Measurements from ENCODE around the gene OR2A12.
"Not testable (repeated sequence)": the region's sequence is repeated elsewhere in the genome, so short reads cannot be mapped to it uniquely, and the experiment has no call there.

OR2A12 gene

DNA sequence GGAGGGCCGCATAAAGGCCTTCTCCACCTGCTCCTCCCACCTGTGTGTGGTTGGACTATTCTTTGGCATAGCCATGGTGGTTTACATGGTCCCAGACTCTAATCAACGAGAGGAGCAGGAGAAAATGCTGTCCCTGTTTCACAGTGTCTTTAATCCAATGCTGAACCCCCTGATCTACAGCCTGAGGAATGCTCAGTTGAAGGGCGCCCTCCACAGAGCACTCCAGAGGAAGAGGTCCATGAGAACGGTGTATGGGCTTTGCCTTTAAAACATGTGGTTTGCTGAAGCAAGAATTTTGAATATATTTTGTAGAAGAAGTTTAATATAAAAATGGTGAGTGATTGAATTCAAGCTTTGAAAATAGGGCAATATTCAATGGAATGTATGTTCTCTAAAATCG, 24.2 kb downstream of the OR2A12 start:
- Histone ChIP-seq H3K9me3 (ENCODE audit: control insufficient read depth in 5 of 5, low read length in 5 of 5) (no peaks in the 10 kb centered on the region), H3K9ac (ENCODE audit: low read length in 5 of 5) (no peak overlapping the region), H3K36me3 (ENCODE audit: control insufficient read depth in 5 of 5, insufficient read depth in 5 of 5, low read length in 5 of 5) (no peaks in the 10 kb centered on the region), H3K4me1 (ENCODE audit: control insufficient read depth in 5 of 5, insufficient read depth in 5 of 5, low read length in 5 of 5) (no peaks in the 10 kb centered on the region), H3K4me3 (ENCODE audit: low read depth in 1 of 5, low read length in 5 of 5) (no peak overlapping the region), H3K27ac (ENCODE audit: low read depth, low read length) (no peak overlapping the region), H3K27me3 (ENCODE audit: control insufficient read depth in 5 of 5, insufficient read depth in 4 of 5, low read length in 5 of 5) (no peaks in the 10 kb centered on the region)

DNA sequence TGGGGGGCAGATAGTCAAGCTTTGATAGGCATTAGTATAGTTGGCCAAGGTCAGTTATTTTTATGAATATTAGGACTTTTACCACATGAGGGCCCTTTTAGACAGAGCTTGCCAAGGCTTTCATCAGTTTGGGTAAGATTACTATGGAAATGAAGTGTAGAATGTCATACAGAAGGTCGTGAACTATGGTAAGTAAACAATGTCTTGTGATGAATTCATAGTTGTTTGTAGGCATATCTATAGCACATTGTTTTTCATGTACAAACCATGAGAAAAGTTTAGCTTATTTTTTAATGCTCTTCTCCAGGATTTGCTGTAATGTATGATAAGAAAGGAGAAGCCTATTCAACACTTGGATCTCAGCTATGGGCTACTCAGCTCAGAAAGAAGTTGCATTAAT, 27.6 kb downstream of the OR2A12 start:
- Histone ChIP-seq H3K4me1 (ENCODE audit: control insufficient read depth in 5 of 5, insufficient read depth in 5 of 5, low read length in 5 of 5) (no peaks in the 10 kb centered on the region), H3K27ac (ENCODE audit: low read depth, low read length) (no peak overlapping the region), H3K36me3 (ENCODE audit: control insufficient read depth in 5 of 5, insufficient read depth in 5 of 5, low read length in 5 of 5) (no peaks in the 10 kb centered on the region), H3K4me3 (ENCODE audit: low read depth in 1 of 5, low read length in 5 of 5) (no peak overlapping the region), H3K9me3 (ENCODE audit: control insufficient read depth in 5 of 5, low read length in 5 of 5) (no peaks in the 10 kb centered on the region), H3K9ac (ENCODE audit: low read length in 5 of 5) (no peak overlapping the region), H3K27me3 (ENCODE audit: control insufficient read depth in 5 of 5, insufficient read depth in 4 of 5, low read length in 5 of 5) (no peaks in the 10 kb centered on the region)

- Histone ChIP-seq H3K36me3 (ENCODE audit: control insufficient read depth in 5 of 5, insufficient read depth in 5 of 5, low read length in 5 of 5) (no peaks in the 10 kb centered on the region), H3K9ac (ENCODE audit: low read length in 5 of 5) (no peak overlapping the region), H3K9me3 (ENCODE audit: control insufficient read depth in 5 of 5, low read length in 5 of 5) (no peaks in the 10 kb centered on the region), H3K4me3 (ENCODE audit: low read depth in 1 of 5, low read length in 5 of 5) (no peak overlapping the region), H3K27me3 (ENCODE audit: control insufficient read depth in 5 of 5, insufficient read depth in 4 of 5, low read length in 5 of 5) (no peaks in the 10 kb centered on the region), H3K4me1 (ENCODE audit: control insufficient read depth in 5 of 5, insufficient read depth in 5 of 5, low read length in 5 of 5) (no peaks in the 10 kb centered on the region), H3K27ac (ENCODE audit: low read depth, low read length) (no peak overlapping the region)
Observed at GRCh38 chr7:144118341-144118740, 32.3 kb downstream of the OR2A12 start.

DNA sequence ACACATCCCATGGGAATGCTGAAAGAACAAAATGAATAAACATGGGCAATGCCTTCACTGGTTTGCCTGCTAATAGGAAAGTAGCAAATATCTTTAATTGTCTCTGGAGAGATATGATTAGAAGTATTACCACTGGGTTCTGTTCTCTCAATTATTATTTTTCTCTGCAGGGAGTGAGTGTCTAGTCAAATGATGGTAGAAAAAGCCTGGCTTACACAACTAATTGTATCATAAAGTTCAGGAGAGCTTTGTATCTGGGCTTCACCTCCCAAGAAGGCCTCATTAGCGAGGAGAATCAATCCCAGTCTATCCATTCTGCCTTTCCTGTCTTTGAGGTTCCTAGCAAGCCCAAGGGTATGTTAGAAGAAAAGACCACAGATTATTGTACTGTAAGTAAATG, 36.8 kb downstream of the OR2A12 start, which contains the start of gene OR2A14:
Gene OR2A14, plus strand, starts transcription at position 301 of the 400 bp plus-strand sequence. CDS start 5,937 bp downstream, outside the sequence.
- Histone ChIP-seq H3K27ac (ENCODE audit: low read depth, low read length) (no peak within 1 kb of the TSS), H3K4me3 (ENCODE audit: low read depth in 1 of 5, low read length in 5 of 5) (no peak within 1 kb of the TSS), H3K9me3 (ENCODE audit: control insufficient read depth in 5 of 5, low read length in 5 of 5) (no peaks in the 10 kb centered on the region), H3K9ac (ENCODE audit: low read length in 5 of 5) (no peak within 1 kb of the TSS), H3K36me3 (ENCODE audit: control insufficient read depth in 5 of 5, insufficient read depth in 5 of 5, low read length in 5 of 5) (no peaks in the 10 kb centered on the region), H3K27me3 (ENCODE audit: control insufficient read depth in 5 of 5, insufficient read depth in 4 of 5, low read length in 5 of 5) (no peaks in the 10 kb centered on the region), H3K4me1 (ENCODE audit: control insufficient read depth in 5 of 5, insufficient read depth in 5 of 5, low read length in 5 of 5) (no peaks in the 10 kb centered on the region)

DNA sequence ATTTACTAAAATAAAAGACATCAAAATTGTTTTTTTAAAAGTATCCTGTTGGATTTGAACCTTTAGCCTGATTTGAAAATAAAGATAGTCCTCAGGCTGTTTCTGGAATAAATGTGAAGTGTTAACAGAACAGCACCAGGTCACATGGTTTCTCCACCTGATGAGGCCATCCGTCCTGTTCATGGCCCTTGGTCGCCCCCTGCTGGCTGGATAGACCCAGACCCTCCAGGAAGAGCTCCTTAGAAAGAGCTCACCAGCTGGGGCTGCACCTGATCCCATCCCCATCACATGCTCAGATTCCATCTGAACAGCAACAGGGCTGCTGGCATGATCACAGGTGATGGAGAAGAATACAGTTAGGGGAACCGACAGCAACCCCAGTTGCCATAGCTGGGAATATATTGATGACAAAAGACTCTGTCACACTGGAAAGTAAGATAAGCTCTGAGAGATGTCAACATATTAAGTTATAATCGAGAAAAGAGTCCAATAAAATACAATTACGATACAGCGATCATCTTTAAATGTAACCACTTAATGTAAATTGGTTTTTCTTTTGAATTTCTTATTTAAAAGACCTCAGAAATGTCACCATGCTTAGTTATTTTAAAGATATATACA, 41.7 kb downstream of the OR2A12 start:
- Histone ChIP-seq H3K27ac (ENCODE audit: low read depth, low read length) (no peak overlapping the region), H3K9me3 (ENCODE audit: control insufficient read depth in 5 of 5, low read length in 5 of 5) (no peaks in the 10 kb centered on the region), H3K9ac (ENCODE audit: low read length in 5 of 5) (no peak overlapping the region), H3K36me3 (ENCODE audit: control insufficient read depth in 5 of 5, insufficient read depth in 5 of 5, low read length in 5 of 5) (no peaks in the 10 kb centered on the region), H3K4me3 (ENCODE audit: low read depth in 1 of 5, low read length in 5 of 5) (no peak overlapping the region), H3K4me1 (ENCODE audit: control insufficient read depth in 5 of 5, insufficient read depth in 5 of 5, low read length in 5 of 5) (no peaks in the 10 kb centered on the region), H3K27me3 (ENCODE audit: control insufficient read depth in 5 of 5, insufficient read depth in 4 of 5, low read length in 5 of 5) (no peaks in the 10 kb centered on the region)

GRCh38 chr7:144129601-144130000, 43.5 kb downstream of the OR2A12 start:
- H3K9me3 ChIP-seq (ENCODE audit: control insufficient read depth in 5 of 5, low read length in 5 of 5); H3K27me3 ChIP-seq (ENCODE audit: control insufficient read depth in 5 of 5, insufficient read depth in 4 of 5, low read length in 5 of 5); H3K27ac ChIP-seq (ENCODE audit: low read depth, low read length); H3K4me1 ChIP-seq (ENCODE audit: control insufficient read depth in 5 of 5, insufficient read depth in 5 of 5, low read length in 5 of 5); H3K36me3 ChIP-seq (ENCODE audit: control insufficient read depth in 5 of 5, insufficient read depth in 5 of 5, low read length in 5 of 5); H3K9ac ChIP-seq (ENCODE audit: low read length in 5 of 5); H3K4me3 ChIP-seq (ENCODE audit: low read depth in 1 of 5, low read length in 5 of 5): not testable (repeated sequence)

DNA sequence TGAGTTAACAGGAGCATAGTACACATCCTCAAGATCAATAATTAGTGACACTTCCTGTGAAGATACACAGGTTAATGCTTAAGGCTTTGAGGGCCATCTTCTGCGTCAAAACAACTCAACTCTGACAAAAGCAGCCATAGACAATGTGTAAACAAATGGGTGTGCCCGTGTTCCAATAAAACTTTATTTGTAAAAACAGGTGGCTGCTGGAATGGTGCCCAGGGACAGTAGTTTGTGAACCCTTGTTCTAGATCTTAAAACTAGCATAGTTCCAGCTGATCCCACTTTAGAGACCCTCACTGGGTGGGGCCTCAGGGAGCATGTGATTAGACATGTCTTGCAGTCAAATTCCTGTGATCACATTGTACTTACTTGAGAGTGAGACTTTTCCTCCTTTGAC, 44.7 kb downstream of the OR2A12 start:
- H3K9me3 ChIP-seq (ENCODE audit: control insufficient read depth in 5 of 5, low read length in 5 of 5) = no peaks in the 10 kb centered on the region
- no peak overlapping the region for H3K9ac ChIP-seq (ENCODE audit: low read length in 5 of 5)
- no peak overlapping the region for H3K4me3 ChIP-seq (ENCODE audit: low read depth in 1 of 5, low read length in 5 of 5)
- no peak overlapping the region for H3K27ac ChIP-seq (ENCODE audit: low read depth, low read length)
- H3K27me3 ChIP-seq (ENCODE audit: control insufficient read depth in 5 of 5, insufficient read depth in 4 of 5, low read length in 5 of 5) = no peaks in the 10 kb centered on the region
- no peaks in the 10 kb centered on the region for H3K4me1 ChIP-seq (ENCODE audit: control insufficient read depth in 5 of 5, insufficient read depth in 5 of 5, low read length in 5 of 5)
- no peaks in the 10 kb centered on the region for H3K36me3 ChIP-seq (ENCODE audit: control insufficient read depth in 5 of 5, insufficient read depth in 5 of 5, low read length in 5 of 5)

DNA sequence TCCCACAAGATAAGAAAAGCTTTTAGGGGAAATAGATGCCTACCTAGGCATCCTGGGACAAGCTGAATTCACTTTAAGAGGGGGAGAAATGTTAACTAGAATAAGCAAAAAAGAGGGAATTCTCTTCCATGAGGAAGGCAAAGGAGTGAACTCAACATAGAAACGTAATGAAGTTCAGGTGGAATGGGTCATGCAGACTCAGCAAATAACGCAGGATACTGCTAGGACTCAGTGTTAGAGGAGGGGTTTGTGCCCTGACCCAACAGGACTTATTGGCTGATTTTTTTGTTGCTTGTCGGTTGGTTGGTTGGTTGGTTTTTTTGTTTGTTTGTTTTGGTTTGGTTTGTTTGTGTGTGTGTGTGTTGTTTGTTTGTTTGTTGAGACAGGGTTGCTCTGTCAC, 46.2 kb downstream of the OR2A12 start:
- no peak overlapping the region for H3K4me3 ChIP-seq (ENCODE audit: low read depth in 1 of 5, low read length in 5 of 5)
- H3K9ac ChIP-seq (ENCODE audit: low read length in 5 of 5) = no peak overlapping the region
- H3K27ac ChIP-seq (ENCODE audit: low read depth, low read length) = no peak overlapping the region
- no peaks in the 10 kb centered on the region for H3K27me3 ChIP-seq (ENCODE audit: control insufficient read depth in 5 of 5, insufficient read depth in 4 of 5, low read length in 5 of 5)
- H3K4me1 ChIP-seq (ENCODE audit: control insufficient read depth in 5 of 5, insufficient read depth in 5 of 5, low read length in 5 of 5) = no peaks in the 10 kb centered on the region
- no peaks in the 10 kb centered on the region for H3K36me3 ChIP-seq (ENCODE audit: control insufficient read depth in 5 of 5, insufficient read depth in 5 of 5, low read length in 5 of 5)
- no peaks in the 10 kb centered on the region for H3K9me3 ChIP-seq (ENCODE audit: control insufficient read depth in 5 of 5, low read length in 5 of 5)

DNA sequence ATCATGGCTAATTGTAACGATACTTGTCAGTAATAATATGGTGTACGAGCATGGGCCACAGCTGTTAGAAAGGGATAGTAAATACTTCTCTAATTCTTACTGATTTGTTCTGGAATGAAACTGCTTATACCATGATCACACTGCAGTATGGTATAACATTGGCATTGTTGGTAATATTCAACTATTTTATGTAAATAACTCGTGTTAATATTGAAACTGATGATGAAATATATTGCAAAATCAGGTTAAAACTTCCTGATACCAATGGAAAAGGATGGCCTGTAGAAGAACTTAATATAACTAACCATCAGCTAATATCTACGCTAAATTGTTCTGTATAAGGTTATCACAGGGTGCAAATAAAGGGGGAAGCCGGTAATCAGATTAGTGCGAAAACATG, 47.2 kb downstream of the OR2A12 start:
- Histone ChIP-seq H3K9ac (ENCODE audit: low read length in 5 of 5) (no peak overlapping the region), H3K4me1 (ENCODE audit: control insufficient read depth in 5 of 5, insufficient read depth in 5 of 5, low read length in 5 of 5) (no peaks in the 10 kb centered on the region), H3K9me3 (ENCODE audit: control insufficient read depth in 5 of 5, low read length in 5 of 5) (no peaks in the 10 kb centered on the region), H3K27me3 (ENCODE audit: control insufficient read depth in 5 of 5, insufficient read depth in 4 of 5, low read length in 5 of 5) (no peaks in the 10 kb centered on the region), H3K36me3 (ENCODE audit: control insufficient read depth in 5 of 5, insufficient read depth in 5 of 5, low read length in 5 of 5) (no peaks in the 10 kb centered on the region), H3K4me3 (ENCODE audit: low read depth in 1 of 5, low read length in 5 of 5) (no peak overlapping the region), H3K27ac (ENCODE audit: low read depth, low read length) (no peak overlapping the region)

GRCh38 chr7:144134116-144134515, 48.0 kb downstream of the OR2A12 start:
- no peak overlapping the region for H3K4me3 ChIP-seq (ENCODE audit: low read depth in 1 of 5, low read length in 5 of 5)
- no peak overlapping the region for H3K27ac ChIP-seq (ENCODE audit: low read depth, low read length)

GRCh38 chr7:144137501-144137900, 51.4 kb downstream of the OR2A12 start:
- H3K27ac ChIP-seq (ENCODE audit: low read depth, low read length) = no peak overlapping the region
- no peaks in the 10 kb centered on the region for H3K27me3 ChIP-seq (ENCODE audit: control insufficient read depth in 5 of 5, insufficient read depth in 4 of 5, low read length in 5 of 5)
- no peaks in the 10 kb centered on the region for H3K4me1 ChIP-seq (ENCODE audit: control insufficient read depth in 5 of 5, insufficient read depth in 5 of 5, low read length in 5 of 5)
- H3K9me3 ChIP-seq (ENCODE audit: control insufficient read depth in 5 of 5, low read length in 5 of 5) = peaks cover 0 to 5% (median 0%) of the 10 kb centered on the region in 5 donors
- no peaks in the 10 kb centered on the region for H3K36me3 ChIP-seq (ENCODE audit: control insufficient read depth in 5 of 5, insufficient read depth in 5 of 5, low read length in 5 of 5)
- H3K9ac ChIP-seq (ENCODE audit: low read length in 5 of 5) = no peak overlapping the region
- no peak overlapping the region for H3K4me3 ChIP-seq (ENCODE audit: low read depth in 1 of 5, low read length in 5 of 5)

More at GRCh38 chr7:144134116-144134515, 48.0 kb downstream of the OR2A12 start:
- Histone ChIP-seq H3K36me3 (ENCODE audit: control insufficient read depth in 5 of 5, insufficient read depth in 5 of 5, low read length in 5 of 5) (no peaks in the 10 kb centered on the region), H3K4me1 (ENCODE audit: control insufficient read depth in 5 of 5, insufficient read depth in 5 of 5, low read length in 5 of 5) (no peaks in the 10 kb centered on the region), H3K9me3 (ENCODE audit: control insufficient read depth in 5 of 5, low read length in 5 of 5) (no peaks in the 10 kb centered on the region), H3K9ac (ENCODE audit: low read length in 5 of 5) (no peak overlapping the region), H3K27me3 (ENCODE audit: control insufficient read depth in 5 of 5, insufficient read depth in 4 of 5, low read length in 5 of 5) (no peaks in the 10 kb centered on the region)
